GM12873 (cell line): ENCODE measurements around the gene MSLN.

Experiments
- TF ChIP-seq, protein P1 (sequence below): IDR thresholded peaks from 2 replicates; pipeline ENCODE4 v1.5.1; 2012; ENCODE audit warnings: low read depth, mild to moderate bottlenecking, moderate library complexity, low read length, control low read depth; ENCODE audit not compliant: insufficient read depth; ENCODE audit errors: missing control alignments

Gene MSLN

GRCh38 chr16:725041-725376, 35.5 kb upstream of the MSLN start:
- TF ChIP-seq, protein P1, sequence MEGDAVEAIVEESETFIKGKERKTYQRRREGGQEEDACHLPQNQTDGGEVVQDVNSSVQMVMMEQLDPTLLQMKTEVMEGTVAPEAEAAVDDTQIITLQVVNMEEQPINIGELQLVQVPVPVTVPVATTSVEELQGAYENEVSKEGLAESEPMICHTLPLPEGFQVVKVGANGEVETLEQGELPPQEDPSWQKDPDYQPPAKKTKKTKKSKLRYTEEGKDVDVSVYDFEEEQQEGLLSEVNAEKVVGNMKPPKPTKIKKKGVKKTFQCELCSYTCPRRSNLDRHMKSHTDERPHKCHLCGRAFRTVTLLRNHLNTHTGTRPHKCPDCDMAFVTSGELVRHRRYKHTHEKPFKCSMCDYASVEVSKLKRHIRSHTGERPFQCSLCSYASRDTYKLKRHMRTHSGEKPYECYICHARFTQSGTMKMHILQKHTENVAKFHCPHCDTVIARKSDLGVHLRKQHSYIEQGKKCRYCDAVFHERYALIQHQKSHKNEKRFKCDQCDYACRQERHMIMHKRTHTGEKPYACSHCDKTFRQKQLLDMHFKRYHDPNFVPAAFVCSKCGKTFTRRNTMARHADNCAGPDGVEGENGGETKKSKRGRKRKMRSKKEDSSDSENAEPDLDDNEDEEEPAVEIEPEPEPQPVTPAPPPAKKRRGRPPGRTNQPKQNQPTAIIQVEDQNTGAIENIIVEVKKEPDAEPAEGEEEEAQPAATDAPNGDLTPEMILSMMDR = no peak

- TF ChIP-seq, protein P1 = no peak
These were observed 34.9 kb upstream of the MSLN start for GRCh38 chr16:725463-726187.

GRCh38 chr16:726188-726437, 34.4 kb upstream of the MSLN start:
- TF ChIP-seq, protein P1 = no peak

- TF ChIP-seq, protein P1 = no peak
These were observed 33.9 kb upstream of the MSLN start, which contains the start of the genes CCDC78 and HAGHL for GRCh38 chr16:726438-727290. CCDC78 (minus strand) TSS chr16:726443; CDS start chr16:726367, 76 bp downstream. HAGHL (plus strand) TSS chr16:727106; CDS start chr16:727510, 404 bp downstream.

GRCh38 chr16:727291-727977, 33.1 kb upstream of the MSLN start:
- TF ChIP-seq, protein P1 = no peak

DNA sequence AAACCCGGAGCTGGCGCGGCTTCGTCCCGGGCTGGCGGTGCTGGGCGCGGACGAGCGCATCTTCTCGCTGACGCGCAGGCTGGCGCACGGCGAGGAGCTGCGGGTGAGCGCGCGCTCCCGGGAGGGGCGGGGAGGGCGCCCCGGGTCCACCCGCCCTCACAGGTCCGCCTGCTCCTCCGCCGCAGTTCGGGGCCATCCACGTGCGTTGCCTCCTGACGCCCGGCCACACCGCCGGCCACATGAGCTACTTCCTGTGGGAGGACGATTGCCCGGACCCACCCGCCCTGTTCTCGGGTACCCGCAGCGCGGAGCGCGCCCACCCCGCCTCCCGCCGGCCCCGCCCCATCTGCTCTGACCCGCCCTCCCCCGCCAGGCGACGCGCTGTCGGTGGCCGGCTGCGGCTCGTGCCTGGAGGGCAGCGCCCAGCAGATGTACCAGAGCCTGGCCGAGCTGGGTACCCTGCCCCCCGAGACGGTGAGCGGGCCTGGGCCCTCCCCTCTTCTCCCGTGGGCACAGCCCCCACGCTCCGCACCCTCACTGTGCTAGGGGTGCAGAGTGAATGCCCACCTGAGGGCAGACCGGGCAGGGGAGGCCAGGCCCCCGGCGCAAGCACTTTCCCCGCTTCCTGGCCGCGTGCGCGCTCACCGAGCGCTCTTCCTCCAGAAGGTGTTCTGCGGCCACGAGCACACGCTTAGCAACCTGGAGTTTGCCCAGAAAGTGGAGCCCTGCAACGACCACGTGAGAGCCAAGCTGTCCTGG, 32.2 kb upstream of the MSLN start:
- TF ChIP-seq, protein P1 = no peak
